Liver (tissue), 3 donors: ENCODE results near the gene PDE2A.

ENCODE experiments used
- CTCF ChIP-seq: fragments of 150-350 bp; IDR thresholded peaks from 2 replicates; pipeline ENCODE4 v1.5.1; 2017; ENCODE audit warnings: improper control_type of control experiment, low read depth, low read length; ENCODE audit not compliant: missing input control
- EGR1 ChIP-seq, 2 donors: IDR thresholded peaks; 2 replicates each; pipeline ENCODE4 v1.6.1; 2016 to 2018; ENCODE audit warnings: antibody characterized with exemption in 2 of 2, low read depth in 2 of 2
- FOXA1 ChIP-seq: IDR thresholded peaks from 2 replicates; pipeline ENCODE4 v1.6.1; 2016; ENCODE audit warnings: antibody characterized with exemption
- GABPA ChIP-seq, 2 donors: IDR thresholded peaks in 1 of 2; conservative IDR thresholded peaks in 1 of 2; 2 replicates each; pipeline ENCODE4 v1.6.1; 2016; ENCODE audit warnings: antibody characterized with exemption in 2 of 2, mild to moderate bottlenecking in 1 of 2, moderate library complexity in 1 of 2
- JUND ChIP-seq, 2 donors: IDR thresholded peaks; 2 replicates each; pipeline ENCODE4 v1.6.1; 2016; ENCODE audit warnings: antibody characterized with exemption in 2 of 2
- MAX ChIP-seq: IDR thresholded peaks from 2 replicates; pipeline ENCODE4 v1.6.1; 2016; ENCODE audit warnings: antibody characterized with exemption
- NR2F2 ChIP-seq: IDR thresholded peaks from 2 replicates; pipeline ENCODE4 v1.6.1; 2016; ENCODE audit warnings: antibody characterized with exemption
- RXRA ChIP-seq, 2 donors: IDR thresholded peaks; 2 replicates each; pipeline ENCODE4 v1.6.1; 2017 to 2018; ENCODE audit warnings: antibody characterized with exemption in 2 of 2, mild to moderate bottlenecking in 1 of 2
- SP1 ChIP-seq: IDR thresholded peaks from 2 replicates; pipeline ENCODE4 v1.6.1; 2018; ENCODE audit warnings: antibody characterized with exemption, mild to moderate bottlenecking
- donor health status: healthy.
- donor health status: healthy.

- no peak for TF ChIP-seq SP1
- TF ChIP-seq MAX, result no peak
- no peak for TF ChIP-seq CTCF
- no peak for TF ChIP-seq NR2F2
- no peak for TF ChIP-seq GABPA (IDR thresholded peaks at IDR 0.05 in 1 of 2, conservative IDR thresholded peaks at IDR 0.05 in 1 of 2)
- no peak for TF ChIP-seq EGR1 (IDR thresholded peaks at IDR 0.05; ENCODE audit: low read depth in 2 of 2)
- TF ChIP-seq FOXA1, result no peak
- TF ChIP-seq RXRA (IDR thresholded peaks at IDR 0.05), result no peak
- no peak for TF ChIP-seq JUND (IDR thresholded peaks at IDR 0.05)
Observed at GRCh38 chr11:72655896-72656464, 18.2 kb downstream of the PDE2A start.
